AG09319 (cell line): ENCODE results near the gene MGLL.

Source experiments
- DNase-seq: peaks from one replicate; pipeline ENCODE4 v3.0.0-alpha.2; 2010; ENCODE audit warnings: low read depth; ENCODE audit errors: extremely low read depth
- TF ChIP-seq, protein P1 (sequence below): IDR thresholded peaks from 2 replicates; pipeline ENCODE4 v1.5.1; 2011; ENCODE audit warnings: low read depth, mild to moderate bottlenecking, inconsistent platforms, low read length, moderate library complexity

Gene MGLL

DNA sequence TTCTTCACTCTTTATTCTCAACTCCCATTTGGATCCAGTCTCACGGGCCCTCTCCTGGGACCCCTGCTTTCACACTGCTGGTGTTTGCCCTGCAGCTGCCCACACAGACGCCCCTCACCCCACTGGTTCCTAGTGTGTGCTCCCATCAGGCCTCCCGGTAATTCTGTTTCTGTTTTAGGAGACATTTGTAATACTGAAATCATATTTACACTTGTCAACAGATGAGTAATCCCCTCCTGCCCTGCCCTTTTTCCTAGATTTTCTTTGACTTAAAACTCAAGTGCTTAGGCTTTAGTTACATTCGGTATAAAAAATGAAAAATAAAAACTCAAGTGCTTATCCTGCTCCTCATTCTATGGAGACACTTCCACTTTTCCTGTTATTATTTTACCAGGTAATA is 167.9 kb downstream of the MGLL start:
- no peak for DNase-seq
- TF ChIP-seq, protein P1, sequence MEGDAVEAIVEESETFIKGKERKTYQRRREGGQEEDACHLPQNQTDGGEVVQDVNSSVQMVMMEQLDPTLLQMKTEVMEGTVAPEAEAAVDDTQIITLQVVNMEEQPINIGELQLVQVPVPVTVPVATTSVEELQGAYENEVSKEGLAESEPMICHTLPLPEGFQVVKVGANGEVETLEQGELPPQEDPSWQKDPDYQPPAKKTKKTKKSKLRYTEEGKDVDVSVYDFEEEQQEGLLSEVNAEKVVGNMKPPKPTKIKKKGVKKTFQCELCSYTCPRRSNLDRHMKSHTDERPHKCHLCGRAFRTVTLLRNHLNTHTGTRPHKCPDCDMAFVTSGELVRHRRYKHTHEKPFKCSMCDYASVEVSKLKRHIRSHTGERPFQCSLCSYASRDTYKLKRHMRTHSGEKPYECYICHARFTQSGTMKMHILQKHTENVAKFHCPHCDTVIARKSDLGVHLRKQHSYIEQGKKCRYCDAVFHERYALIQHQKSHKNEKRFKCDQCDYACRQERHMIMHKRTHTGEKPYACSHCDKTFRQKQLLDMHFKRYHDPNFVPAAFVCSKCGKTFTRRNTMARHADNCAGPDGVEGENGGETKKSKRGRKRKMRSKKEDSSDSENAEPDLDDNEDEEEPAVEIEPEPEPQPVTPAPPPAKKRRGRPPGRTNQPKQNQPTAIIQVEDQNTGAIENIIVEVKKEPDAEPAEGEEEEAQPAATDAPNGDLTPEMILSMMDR, result no peak

DNA sequence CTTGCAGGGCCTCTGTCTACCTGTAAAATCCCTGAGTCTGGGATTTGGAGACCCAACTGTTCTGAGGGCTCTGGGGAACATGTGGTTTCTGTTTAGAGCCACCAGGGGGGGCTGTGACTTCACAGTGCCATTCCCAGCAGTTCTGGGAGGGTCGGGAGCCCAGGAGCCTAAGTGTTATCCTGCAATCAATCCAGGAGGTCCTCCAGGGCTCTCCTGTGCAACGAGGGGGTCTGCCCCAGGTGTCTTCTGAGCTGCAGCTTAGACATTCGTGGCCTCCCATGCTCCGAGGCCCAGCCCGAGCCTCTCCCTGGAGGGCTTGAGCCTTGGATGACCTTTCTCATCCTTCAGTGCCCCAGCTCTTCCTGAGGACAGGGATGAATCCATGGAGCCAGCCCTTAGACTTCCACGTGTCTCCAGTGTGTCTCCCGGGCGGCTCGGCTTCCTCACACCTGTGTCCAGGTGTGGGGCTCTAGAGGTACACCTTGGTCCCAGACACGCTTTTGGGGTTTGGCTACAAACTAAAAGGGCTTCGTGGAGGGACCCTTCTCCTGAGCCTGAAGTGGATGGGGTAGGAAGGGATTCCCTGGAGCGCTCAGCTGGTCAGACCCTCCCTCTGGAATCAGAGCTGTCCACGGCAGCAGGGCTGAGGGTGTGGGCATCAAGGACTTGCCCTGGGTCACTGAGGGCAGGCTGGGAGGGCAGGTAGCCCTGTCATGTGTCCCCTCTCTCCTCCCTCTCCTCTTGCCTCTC is 169.9 kb downstream of the MGLL start:
- DNase-seq, result no peak
- TF ChIP-seq, protein P1, result peak; percentile 87

DNA sequence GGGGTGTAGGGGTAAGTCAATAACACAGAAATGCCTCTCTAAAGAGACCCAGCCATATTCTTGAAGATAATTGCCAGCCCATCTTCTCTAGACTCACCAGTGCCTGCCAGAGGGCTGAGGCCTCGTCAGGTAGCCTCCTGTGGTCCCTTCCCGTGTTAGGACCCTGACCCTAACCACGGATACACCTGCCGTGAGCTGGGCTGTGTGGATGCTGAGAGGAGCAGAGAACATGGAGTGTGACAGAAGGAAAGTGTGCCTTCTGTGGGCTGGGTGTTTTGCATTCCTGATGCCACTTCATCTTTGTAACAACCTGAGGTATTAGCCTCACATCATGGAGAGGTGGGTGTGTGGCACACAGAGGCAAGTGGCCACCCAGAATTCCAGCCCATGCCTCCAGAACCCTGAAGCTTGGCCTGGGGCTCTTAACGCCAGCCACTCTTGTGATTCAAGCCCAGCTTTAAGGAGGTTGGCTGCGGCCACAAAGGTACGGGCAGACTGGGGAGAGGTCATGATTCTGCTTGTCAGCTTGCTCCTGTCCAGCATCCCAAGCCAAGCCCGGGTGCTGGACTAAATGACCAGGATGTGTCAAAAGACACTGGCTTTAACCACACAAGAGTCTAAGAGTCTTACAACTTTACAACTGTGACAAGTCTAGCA is 170.7 kb downstream of the MGLL start:
- TF ChIP-seq, protein P1, result no peak
- no peak for DNase-seq

DNA sequence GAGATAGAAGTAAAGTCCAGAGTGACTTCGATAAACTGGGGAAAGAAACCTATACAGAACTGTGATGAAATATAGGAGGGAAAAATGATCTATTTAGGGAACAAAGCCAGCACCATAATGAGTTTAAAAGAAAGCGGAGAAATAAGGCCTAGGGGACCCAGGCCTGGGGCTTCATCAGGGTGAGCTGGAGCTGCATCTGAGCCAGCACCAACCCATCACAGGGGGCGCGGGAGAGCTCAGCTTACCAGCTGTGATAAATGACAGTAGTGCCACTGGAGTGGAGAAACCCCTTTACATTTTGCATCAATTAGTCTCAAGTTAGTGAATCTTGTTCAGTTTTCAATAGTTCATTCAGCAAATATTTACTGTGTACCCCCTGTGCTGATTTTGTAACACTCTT is 172.1 kb downstream of the MGLL start:
- TF ChIP-seq, protein P1, result no peak
- no peak for DNase-seq

DNA sequence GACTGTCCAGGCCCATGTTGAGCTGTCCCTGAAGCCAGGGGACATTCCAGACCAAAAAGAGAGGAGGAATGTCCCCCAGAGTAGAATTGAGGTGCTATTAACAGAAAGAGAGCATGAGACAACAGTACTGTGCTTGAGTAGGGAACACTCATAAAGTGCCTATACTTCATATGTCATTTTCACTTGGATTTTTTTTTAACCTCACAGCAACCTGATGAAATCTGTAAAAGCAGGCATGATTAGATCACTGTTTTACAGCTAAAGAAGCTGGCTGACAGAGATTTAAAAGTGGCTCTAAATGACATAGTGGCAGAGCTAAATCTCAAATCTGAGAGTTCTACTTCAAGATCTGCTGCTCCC is 174.5 kb downstream of the MGLL start:
- TF ChIP-seq, protein P1, result no peak
- no peak for DNase-seq

DNA sequence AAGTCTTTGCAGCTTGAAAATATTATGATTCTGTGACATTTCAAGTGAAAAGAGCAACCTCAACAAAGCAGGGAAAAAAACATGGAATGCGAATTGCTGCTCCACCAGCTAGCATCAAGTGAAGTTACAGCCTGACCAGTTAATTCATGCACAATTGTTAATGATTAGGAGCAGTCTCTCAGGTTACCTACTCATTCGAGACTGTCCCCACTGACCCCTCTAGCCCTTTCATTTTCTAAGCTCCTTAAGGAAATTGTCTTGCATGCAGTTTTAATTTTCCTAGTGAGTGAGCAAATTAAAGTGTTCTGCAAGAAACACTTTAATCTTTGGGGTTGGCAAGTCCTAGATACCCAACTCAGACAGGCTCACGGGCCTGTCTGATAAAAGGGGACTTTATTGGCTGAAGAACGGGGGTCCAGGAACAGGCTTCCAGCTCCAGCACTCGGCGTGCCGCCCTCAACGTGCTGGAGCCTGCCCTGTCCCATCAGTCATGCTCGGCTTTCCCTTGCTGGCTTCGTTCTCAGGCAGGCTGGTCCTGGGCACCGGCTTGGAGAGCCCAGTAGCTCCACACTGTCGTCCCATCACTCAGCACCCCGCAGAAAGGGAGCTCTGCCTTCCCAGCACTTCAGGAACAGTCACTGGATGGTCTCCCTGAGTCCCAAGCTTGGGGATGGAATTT is 175.0 kb downstream of the MGLL start:
- TF ChIP-seq, protein P1, result no peak

DNA sequence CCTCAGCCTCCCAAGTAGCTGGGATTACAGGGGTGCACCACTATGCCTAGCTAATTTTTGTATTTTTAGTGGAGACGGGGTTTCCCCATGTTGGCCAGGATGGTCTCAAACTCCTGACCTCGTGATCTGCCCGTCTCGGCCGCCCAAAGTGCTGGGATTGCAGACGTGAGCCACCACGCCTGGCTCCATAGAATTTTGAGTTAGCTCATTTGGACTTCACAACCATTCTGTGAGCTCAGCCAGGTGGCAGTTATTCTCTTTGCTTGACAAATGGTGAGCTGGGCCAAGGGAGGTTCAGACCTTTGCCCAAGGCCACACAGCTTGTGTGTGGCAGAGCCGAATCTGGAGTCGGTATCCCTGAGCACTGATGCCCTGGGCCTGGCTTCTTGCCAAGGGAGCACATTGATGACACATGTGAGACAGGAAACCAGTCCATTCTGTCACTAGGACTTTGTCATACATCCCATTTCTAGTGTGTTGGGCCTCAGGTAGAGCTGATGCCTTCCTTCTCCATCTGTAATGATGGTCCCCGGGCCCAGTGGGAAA is 175.7 kb downstream of the MGLL start:
- TF ChIP-seq, protein P1, result no peak
- DNase-seq, result no peak

More for the DNA sequence above, 175.0 kb downstream of the MGLL start:
- no peak for DNase-seq
